ENCODE data around the gene RABEPK. TPM values are rescaled to one million over a fixed set of nuclear protein-coding genes. Genes with fewer than 3 reads are reported as not detected.

The RABEPK gene
- total and polyA plus RNA-seq, 2 of the 4 experiments (the other 2 are of a cell fraction), result 43.9 to 59.7 TPM

DNA sequence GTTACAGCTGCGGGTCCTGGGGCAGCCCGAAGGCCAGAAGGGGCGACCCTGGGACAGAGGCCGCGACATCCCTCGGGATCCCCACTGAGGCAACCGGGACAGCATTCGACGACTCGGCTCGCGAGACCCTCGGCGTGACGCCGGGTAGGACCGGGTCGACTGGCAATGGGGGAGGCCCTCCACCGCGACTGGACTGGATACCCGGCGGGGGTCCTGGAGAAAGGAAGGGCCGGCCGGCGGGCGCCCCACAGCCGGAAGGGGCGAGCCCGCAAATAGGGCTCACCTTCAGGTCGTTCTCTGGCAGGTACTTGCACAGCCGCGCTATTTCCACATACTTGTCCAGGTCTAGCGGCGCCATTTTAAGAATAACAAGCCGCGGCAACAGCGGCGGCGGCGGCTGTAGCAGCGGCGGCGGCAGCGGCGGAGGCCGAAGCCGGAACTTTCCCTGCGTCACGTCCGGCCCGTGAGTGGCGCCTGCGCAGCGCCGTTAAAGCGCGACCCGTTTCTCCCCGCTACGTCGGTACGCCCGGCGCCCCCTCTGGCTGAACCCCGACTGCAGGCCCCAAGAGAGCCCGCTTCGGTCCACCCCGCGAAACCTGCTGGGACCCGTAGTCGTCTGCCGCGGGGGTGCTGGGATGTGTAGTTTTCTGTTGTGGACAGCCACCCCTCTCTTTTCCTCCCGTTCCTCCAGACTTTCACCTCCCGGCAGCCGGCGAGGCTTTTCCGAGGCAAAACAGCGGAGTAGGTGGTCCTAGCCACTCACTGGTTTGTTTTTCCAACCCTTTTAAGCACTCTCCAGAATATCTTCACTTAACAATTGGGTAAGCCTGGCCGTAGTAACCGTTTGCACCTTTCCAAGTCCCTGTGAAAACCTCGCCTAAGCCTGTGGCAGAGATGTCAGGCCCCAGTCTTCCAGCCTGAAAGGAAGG, 10.7 kb upstream of the RABEPK start, which contains the start of gene PPP6C:
Gene PPP6C (minus strand): TSS at position 443 of the 929 bp plus-strand sequence. CDS start 85 bp downstream, at position 358.
- peak within 1 kb of the TSS; percentile 83 for H2AK5ac ChIP-seq (ENCODE audit: low read depth, low read length)
- peak within 1 kb of the TSS; percentile 75 for H3K4ac ChIP-seq (ENCODE audit: low read depth, low read length)
- H3K9me1 ChIP-seq (ENCODE audit: insufficient read depth, low read length), result no peaks in the 10 kb centered on the region; the same call in 1 of the 2 replicates
- dilution Hi-C loops (cut with HindIII; ENCODE audit: low sequenced_read_pairs, unreplicated experiment) (no loop called here), in situ Hi-C loops (cut with MboI; ENCODE audit: low sequenced_read_pairs) (no loop called here), intact Hi-C loops (cut with micrococcal nuclease) (no loop called here)
- peak within 1 kb of the TSS; percentile 77 for H3K27ac ChIP-seq (ENCODE audit: insufficient read depth, low read length)
- H3K56ac ChIP-seq (ENCODE audit: extremely low read depth, insufficient read depth, low read length), result peak within 1 kb of the TSS; percentile 91
- H3K79me1 ChIP-seq (ENCODE audit: low read depth in 1 of 2, low read length in 2 of 2), result peaks cover 5 to 35% of the 10 kb centered on the region in 2 experiments; a peak in 3 of 4 replicates
- H2BK5ac ChIP-seq (ENCODE audit: low read depth, low read length, poor library complexity, severe bottlenecking), result peak within 1 kb of the TSS; percentile 67
- H3K14ac ChIP-seq (replicated peaks; ENCODE audit: low read depth, low read length), result peak within 1 kb of the TSS; percentile 78
- H2BK20ac ChIP-seq (ENCODE audit: low read depth, low read length), result no peak within 1 kb of the TSS
- ChIA-PET POLR2A (ENCODE audit: unreplicated experiment) (no interaction called here), CTCF (no interaction called here)
- ATAC-seq (ENCODE audit: low read depth), result peak; percentile 99
- H2BK120ac ChIP-seq (ENCODE audit: low read depth, low read length), result peak within 1 kb of the TSS; percentile 11; the same call in 1 of the 2 replicates
- H4K20me1 ChIP-seq (ENCODE audit: insufficient read depth, low read length), result peaks cover 26% of the 10 kb centered on the region
- H3K4me2 ChIP-seq (ENCODE audit: low read depth, low read length), result peak within 1 kb of the TSS; percentile 98
- peak within 1 kb of the TSS; percentile 33 for H4K5ac ChIP-seq (ENCODE audit: low read depth, low read length)
- H3K4me1 ChIP-seq (ENCODE audit: control insufficient read depth, insufficient read depth, low read length), result peaks cover 4% of the 10 kb centered on the region; the same call in 1 of the 2 replicates
- peak within 1 kb of the TSS; percentile 13 for H3K18ac ChIP-seq (ENCODE audit: low read depth, low read length)
- H2AFZ ChIP-seq (replicated peaks; ENCODE audit: low read length, poor library complexity), result peak within 1 kb of the TSS; percentile 88
- no peaks in the 10 kb centered on the region for H3K36me3 ChIP-seq (ENCODE audit: control insufficient read depth, insufficient read depth, low read length)
- 2% methylated on average over 45 of the region's 82 CpGs; no CpG with 5 or more reads in 1 of the 2 experiments for WGBS, 2 experiments (ENCODE audit: extremely low coverage in 2 of 2, insufficient read length in 1 of 2)
- 0 out of 3 replicates have a peak within 1 kb of the TSS, but pooled peaks have one; percentile 22 for H2BK15ac ChIP-seq (ENCODE audit: low read depth, low read length)
- H4K8ac ChIP-seq (ENCODE audit: low read depth in 2 of 2, low read length in 2 of 2), result peak within 1 kb of the TSS; percentile 91 to 97
- no peaks in the 10 kb centered on the region for H3K27me3 ChIP-seq (ENCODE audit: control insufficient read depth, insufficient read depth, low read length)
- no peaks in the 10 kb centered on the region for H3K9me3 ChIP-seq (ENCODE audit: control insufficient read depth, insufficient read depth, low read length)
- H3K4me3 ChIP-seq (ENCODE audit: insufficient read depth, low read depth, low read length), result peak within 1 kb of the TSS; percentile 63
- peak; percentile 95 for DNase-seq
- H4K91ac ChIP-seq (ENCODE audit: insufficient read depth, low read depth, low read length), result peak within 1 kb of the TSS; percentile 87
- H3K9ac ChIP-seq (ENCODE audit: low read depth, low read length), result peak within 1 kb of the TSS; percentile 91
- BruUV-seq (replicated peaks), result no TSS peak
- peak; percentile 78 for TF ChIP-seq MAZ (IDR thresholded peaks at IDR 0.05; ENCODE audit: borderline replicate concordance, low read depth, low read length)
- TF ChIP-seq SMC3 (IDR thresholded peaks at IDR 0.05; ENCODE audit: low read depth, low read length), result peak; percentile 15; the same call in 1 of the 2 replicates
- peak; percentile 21; the same call in 1 of the 2 replicates for TF ChIP-seq USF2 (IDR thresholded peaks at IDR 0.05; ENCODE audit: low read depth, low read length)
- no peak for TF ChIP-seq MAFK (IDR thresholded peaks at IDR 0.05; ENCODE audit: low read depth, low read length)
- peak; percentile 39 for TF ChIP-seq RAD21 (IDR thresholded peaks at IDR 0.05; ENCODE audit: low read length)
- no peak for TF ChIP-seq RCOR1 (IDR thresholded peaks at IDR 0.05; ENCODE audit: insufficient replicate concordance, low read length)
- peak; percentile 78 for TF ChIP-seq POLR2A (IDR thresholded peaks at IDR 0.05; ENCODE audit: low read depth, low read length)
- peak; percentile 87 for TF ChIP-seq CTCF (conservative IDR thresholded peaks at IDR 0.05; ENCODE audit: low read depth, low read length)
- TF ChIP-seq CHD1 (IDR thresholded peaks at IDR 0.05; ENCODE audit: low read depth, low read length), result 0 out of 2 replicates have a peak, but pooled peaks have one; percentile 18
- peak within 1 kb of the TSS; percentile 58 for H2AK9ac ChIP-seq (replicated peaks; ENCODE audit: low read depth, low read length, poor library complexity)
- peak within 1 kb of the TSS; percentile 70 for H3K23ac ChIP-seq (ENCODE audit: low read depth, low read length)
